ENCODE data around the gene ADCY7.

The ADCY7 gene

DNA sequence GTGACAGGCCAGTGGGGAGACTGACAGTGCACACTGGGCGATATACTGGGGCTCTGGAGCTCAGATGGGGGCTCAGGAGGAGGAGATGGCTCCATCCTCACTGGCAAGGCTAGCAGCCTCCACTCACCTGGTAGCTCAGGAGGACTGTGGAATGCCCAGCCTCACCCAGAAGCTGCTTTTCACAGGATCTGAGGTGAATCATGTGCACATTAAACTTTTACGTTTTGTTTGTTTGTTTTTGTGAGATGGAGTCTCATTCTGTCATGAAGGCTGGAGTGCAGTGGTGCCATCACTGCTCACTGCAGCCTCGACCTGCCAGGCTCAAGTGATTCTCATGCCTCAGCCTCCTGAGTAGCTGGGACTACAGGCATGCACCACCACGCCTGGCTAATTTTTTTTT lies 28.6 kb downstream of the ADCY7 start:
- Histone ChIP-seq H3K79me2 (ENCODE audit: control insufficient read depth, insufficient read depth, low read length, poor library complexity) (no peaks in the 10 kb centered on the region), H4K8ac (ENCODE audit: low read depth, low read length) (no peak overlapping the region), H2AFZ (ENCODE audit: insufficient read depth, low read length, poor library complexity) (no peak overlapping the region), H3K79me1 (ENCODE audit: low read length) (no peaks in the 10 kb centered on the region), H3K9me3 (ENCODE audit: insufficient read depth, low read depth, low read length) (peaks cover 4% of the 10 kb centered on the region), H3K27ac (ENCODE audit: low read depth, low read length) (no peak overlapping the region), H4K12ac (ENCODE audit: low read depth, low read length) (no peak overlapping the region), H3K18ac (ENCODE audit: low read length) (no peak overlapping the region), H2BK120ac (ENCODE audit: insufficient read depth, low read length, poor library complexity) (no peak overlapping the region), H3K36me3 (ENCODE audit: control insufficient read depth in 1 of 2, insufficient read depth in 2 of 2, low read length in 2 of 2) (no peaks in the 10 kb centered on the region), H3K4me2 (ENCODE audit: low read length) (no peak overlapping the region), H3K23ac (ENCODE audit: low read length) (no peak overlapping the region), H2AK5ac (ENCODE audit: low read length) (no peak overlapping the region), H3K27me3 (ENCODE audit: insufficient read depth, low read length) (no peaks in the 10 kb centered on the region), H2BK5ac (ENCODE audit: low read depth, low read length, poor library complexity) (no peak overlapping the region), H3K9ac (ENCODE audit: low read length) (no peak overlapping the region), H3K4ac (ENCODE audit: low read depth, low read length) (no peak overlapping the region), H3K4me3 (ENCODE audit: low read depth, low read length) (no peak overlapping the region), H3K4me1 (ENCODE audit: control insufficient read depth in 1 of 2, insufficient read depth in 2 of 2, low read length in 2 of 2) (peaks cover 9 to 10% of the 10 kb centered on the region in 2 experiments), H2BK12ac (ENCODE audit: low read length) (no peak overlapping the region), H3K14ac (ENCODE audit: low read length) (no peak overlapping the region), H4K91ac (ENCODE audit: low read depth, low read length) (no peak overlapping the region)
- DNase-seq = no peak
- WGBS (ENCODE audit: extremely low coverage, insufficient coverage, insufficient read length) = no CpG with 5 or more reads among the region's 4 CpGs

DNA sequence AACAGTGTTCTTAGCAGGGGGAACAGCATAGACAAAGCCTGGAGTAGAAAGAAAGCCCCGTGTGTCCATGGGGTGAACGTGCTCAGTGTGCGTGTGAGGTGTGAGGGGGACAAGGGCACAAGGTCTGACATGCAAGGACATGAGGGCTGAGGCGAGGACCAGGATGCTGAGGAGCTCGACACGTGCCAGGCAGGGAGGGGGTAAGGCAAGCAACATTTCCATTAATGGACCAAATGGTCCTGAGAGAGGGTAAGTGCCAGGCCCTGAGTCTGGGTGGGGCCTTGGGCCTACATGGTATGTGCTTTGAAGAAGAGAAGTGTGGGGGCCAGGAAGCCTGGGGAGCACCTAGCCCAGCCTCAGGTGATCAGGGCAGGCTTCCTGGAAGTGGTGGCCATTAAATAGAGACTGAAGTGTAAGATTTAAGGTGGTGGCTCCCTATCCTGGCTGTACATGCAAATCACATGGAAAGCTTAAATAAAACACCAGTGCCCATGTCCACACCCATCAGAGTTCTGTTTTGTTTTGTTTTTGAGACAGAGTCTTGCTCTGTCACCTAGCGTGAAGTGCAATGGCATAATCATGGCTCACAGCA lies 29.3 kb downstream of the ADCY7 start:
- Histone ChIP-seq H3K36me3 (ENCODE audit: control insufficient read depth in 1 of 2, insufficient read depth in 2 of 2, low read length in 2 of 2) (no peaks in the 10 kb centered on the region), H3K4me2 (ENCODE audit: low read length) (no peak overlapping the region), H3K79me1 (ENCODE audit: low read length) (peaks cover 3% of the 10 kb centered on the region), H4K91ac (ENCODE audit: low read depth, low read length) (no peak overlapping the region), H3K27ac (ENCODE audit: low read depth, low read length) (no peak overlapping the region), H4K8ac (ENCODE audit: low read depth, low read length) (no peak overlapping the region), H2AK5ac (ENCODE audit: low read length) (no peak overlapping the region), H3K9ac (ENCODE audit: low read length) (no peak overlapping the region), H2BK120ac (ENCODE audit: insufficient read depth, low read length, poor library complexity) (no peak overlapping the region), H3K23ac (ENCODE audit: low read length) (no peak overlapping the region), H3K18ac (ENCODE audit: low read length) (no peak overlapping the region), H3K4me1 (ENCODE audit: control insufficient read depth in 1 of 2, insufficient read depth in 2 of 2, low read length in 2 of 2) (peaks cover 12 to 13% of the 10 kb centered on the region in 2 experiments), H3K79me2 (ENCODE audit: control insufficient read depth, insufficient read depth, low read length, poor library complexity) (no peaks in the 10 kb centered on the region), H2BK12ac (ENCODE audit: low read length) (no peak overlapping the region), H3K27me3 (ENCODE audit: insufficient read depth, low read length) (no peaks in the 10 kb centered on the region), H3K4me3 (ENCODE audit: low read depth, low read length) (no peak overlapping the region), H2AFZ (ENCODE audit: insufficient read depth, low read length, poor library complexity) (no peak overlapping the region), H2BK5ac (ENCODE audit: low read depth, low read length, poor library complexity) (no peak overlapping the region), H4K12ac (ENCODE audit: low read depth, low read length) (no peak overlapping the region), H3K9me3 (ENCODE audit: insufficient read depth, low read depth, low read length) (peaks cover 4% of the 10 kb centered on the region), H3K4ac (ENCODE audit: low read depth, low read length) (no peak overlapping the region), H3K14ac (ENCODE audit: low read length) (no peak overlapping the region)
- no CpG with 5 or more reads among the region's 7 CpGs for WGBS (ENCODE audit: extremely low coverage, insufficient coverage, insufficient read length)
- no peak for DNase-seq

DNA sequence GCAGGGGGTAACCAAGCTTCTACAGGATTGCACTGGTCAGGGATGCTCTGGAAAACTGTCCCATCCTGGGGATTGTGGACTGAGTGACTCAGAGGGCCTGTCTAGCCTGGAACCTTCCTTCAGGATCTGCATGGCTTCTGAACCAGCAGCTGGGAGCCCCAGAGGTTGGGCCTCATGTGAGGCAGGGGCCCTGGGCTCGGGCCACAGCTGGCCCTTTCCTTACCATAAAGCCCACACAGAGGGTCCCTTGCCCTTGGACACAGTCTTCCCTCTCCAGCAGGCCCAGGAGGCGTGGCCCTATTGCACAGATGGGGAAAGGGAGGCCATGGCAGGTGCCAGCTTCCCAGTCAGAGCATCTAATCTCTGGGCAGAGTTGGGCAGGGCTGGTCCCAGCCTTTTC lies 30.5 kb downstream of the ADCY7 start:
- no peak overlapping the region for H4K12ac ChIP-seq (ENCODE audit: low read depth, low read length)
- H2AFZ ChIP-seq (ENCODE audit: insufficient read depth, low read length, poor library complexity) = no peak overlapping the region
- H3K27me3 ChIP-seq (ENCODE audit: insufficient read depth, low read length) = no peaks in the 10 kb centered on the region
- peaks cover 15 to 21% of the 10 kb centered on the region in 2 experiments for H3K4me1 ChIP-seq (ENCODE audit: control insufficient read depth in 1 of 2, insufficient read depth in 2 of 2, low read length in 2 of 2)
- H4K91ac ChIP-seq (ENCODE audit: low read depth, low read length) = no peak overlapping the region
- H2BK120ac ChIP-seq (ENCODE audit: insufficient read depth, low read length, poor library complexity) = no peak overlapping the region
- no peak overlapping the region for H3K4me2 ChIP-seq (ENCODE audit: low read length)
- no peak overlapping the region for H2BK5ac ChIP-seq (ENCODE audit: low read depth, low read length, poor library complexity)
- H3K79me2 ChIP-seq (ENCODE audit: control insufficient read depth, insufficient read depth, low read length, poor library complexity) = peaks cover 4% of the 10 kb centered on the region
- peaks cover 10% of the 10 kb centered on the region for H3K79me1 ChIP-seq (ENCODE audit: low read length)
- WGBS (ENCODE audit: extremely low coverage, insufficient coverage, insufficient read length) = no CpG with 5 or more reads among the region's 2 CpGs
- no peak overlapping the region for H3K4me3 ChIP-seq (ENCODE audit: low read depth, low read length)
- H3K9me3 ChIP-seq (ENCODE audit: insufficient read depth, low read depth, low read length) = peaks cover 4% of the 10 kb centered on the region
- no peak overlapping the region for H3K27ac ChIP-seq (ENCODE audit: low read depth, low read length)
- no peak overlapping the region for H3K18ac ChIP-seq (ENCODE audit: low read length)
- H3K14ac ChIP-seq (ENCODE audit: low read length) = no peak overlapping the region
- DNase-seq = no peak
- no peak overlapping the region for H2AK5ac ChIP-seq (ENCODE audit: low read length)
- no peaks in the 10 kb centered on the region for H3K36me3 ChIP-seq (ENCODE audit: control insufficient read depth in 1 of 2, insufficient read depth in 2 of 2, low read length in 2 of 2)
- H3K9ac ChIP-seq (ENCODE audit: low read length) = no peak overlapping the region
- no peak overlapping the region for H4K8ac ChIP-seq (ENCODE audit: low read depth, low read length)
- no peak overlapping the region for H3K23ac ChIP-seq (ENCODE audit: low read length)
- H3K4ac ChIP-seq (ENCODE audit: low read depth, low read length) = no peak overlapping the region
- H2BK12ac ChIP-seq (ENCODE audit: low read length) = no peak overlapping the region

DNA sequence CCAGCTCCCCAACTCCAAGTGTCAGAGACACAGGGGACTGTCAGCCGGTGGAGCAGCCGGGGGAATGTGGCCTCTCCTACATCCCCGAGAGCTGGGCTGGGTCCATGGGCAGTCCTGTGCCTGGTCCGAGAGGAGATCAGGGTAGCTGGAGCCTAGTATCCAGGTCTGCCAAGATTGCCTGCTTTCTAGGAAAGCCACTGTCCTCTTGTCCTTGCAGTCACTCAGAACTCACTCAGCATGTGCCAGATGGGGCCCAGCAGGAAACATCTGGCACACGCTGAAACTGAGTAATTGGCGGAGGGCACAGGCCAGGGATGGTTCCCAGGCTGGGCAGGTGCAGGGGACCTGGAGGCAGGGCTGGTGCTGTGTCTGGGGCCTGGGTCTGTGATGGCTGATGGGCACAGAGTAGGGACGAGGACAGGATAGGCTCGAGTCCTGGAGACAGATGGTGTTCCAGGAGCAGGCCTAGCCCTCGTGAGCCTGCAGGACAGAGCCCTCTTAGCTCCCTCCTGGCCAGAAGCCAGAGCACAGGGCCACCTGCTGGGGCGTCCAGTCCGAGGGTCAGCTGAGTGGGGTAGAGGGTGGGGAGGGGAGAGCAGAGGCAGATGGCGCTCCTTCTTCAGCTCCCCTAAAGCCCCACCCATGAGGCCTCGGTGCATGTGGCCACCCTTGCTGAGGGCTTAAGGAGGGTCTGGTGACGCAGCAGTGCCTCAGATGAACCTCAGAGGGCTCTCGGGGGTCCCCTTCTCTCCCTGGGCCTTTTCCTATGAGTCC lies 31.1 kb downstream of the ADCY7 start:
- Histone ChIP-seq H3K4ac (ENCODE audit: low read depth, low read length) (no peak overlapping the region), H4K8ac (ENCODE audit: low read depth, low read length) (no peak overlapping the region)

More for the DNA sequence above, 31.1 kb downstream of the ADCY7 start:
- no peak overlapping the region for H3K9ac ChIP-seq (ENCODE audit: low read length)
- H3K36me3 ChIP-seq (ENCODE audit: control insufficient read depth in 1 of 2, insufficient read depth in 2 of 2, low read length in 2 of 2) = no peaks in the 10 kb centered on the region
- peaks cover 4% of the 10 kb centered on the region for H3K9me3 ChIP-seq (ENCODE audit: insufficient read depth, low read depth, low read length)
- H3K18ac ChIP-seq (ENCODE audit: low read length) = no peak overlapping the region
- H3K27me3 ChIP-seq (ENCODE audit: insufficient read depth, low read length) = no peaks in the 10 kb centered on the region
- H3K79me2 ChIP-seq (ENCODE audit: control insufficient read depth, insufficient read depth, low read length, poor library complexity) = peaks cover 4% of the 10 kb centered on the region
- no peak overlapping the region for H2BK12ac ChIP-seq (ENCODE audit: low read length)
- no peak overlapping the region for H2BK120ac ChIP-seq (ENCODE audit: insufficient read depth, low read length, poor library complexity)
- no peak overlapping the region for H3K27ac ChIP-seq (ENCODE audit: low read depth, low read length)
- H3K4me3 ChIP-seq (ENCODE audit: low read depth, low read length) = no peak overlapping the region
- no peak for DNase-seq
- H3K23ac ChIP-seq (ENCODE audit: low read length) = no peak overlapping the region
- H3K14ac ChIP-seq (ENCODE audit: low read length) = no peak overlapping the region
- no peak overlapping the region for H4K12ac ChIP-seq (ENCODE audit: low read depth, low read length)
- H3K4me2 ChIP-seq (ENCODE audit: low read length) = no peak overlapping the region
- no peak overlapping the region for H2AK5ac ChIP-seq (ENCODE audit: low read length)
- H3K4me1 ChIP-seq (ENCODE audit: control insufficient read depth in 1 of 2, insufficient read depth in 2 of 2, low read length in 2 of 2) = peaks cover 14 to 19% of the 10 kb centered on the region in 2 experiments
- H4K91ac ChIP-seq (ENCODE audit: low read depth, low read length) = no peak overlapping the region
- peaks cover 13% of the 10 kb centered on the region for H3K79me1 ChIP-seq (ENCODE audit: low read length)
- H2AFZ ChIP-seq (ENCODE audit: insufficient read depth, low read length, poor library complexity) = no peak overlapping the region
- WGBS (ENCODE audit: extremely low coverage, insufficient coverage, insufficient read length) = no CpG with 5 or more reads among the region's 15 CpGs
- no peak overlapping the region for H2BK5ac ChIP-seq (ENCODE audit: low read depth, low read length, poor library complexity)

Measured in trophoblast cell (in vitro differentiated cells and primary cell).